Thoracic aorta (tissue), 2 donors: ENCODE results near the gene MMAB. TPM values are rescaled to one million over a fixed set of nuclear protein-coding genes. Genes with fewer than 3 reads are reported as not detected.

Experiments
- ATAC-seq: fragments of 150-250 bp; one replicate; pipeline ENCODE4 v1.8.0; 2017; ENCODE audit warnings: low read depth; ENCODE audit not compliant: insufficient number of reproducible peaks, low FRiP score
- DNase-seq: peaks from one replicate; pipeline ENCODE4 v3.0.0-alpha.2; 2020; ENCODE audit warnings: low spot score
- H3K27ac ChIP-seq, 2 donors: fragments of 200-600 bp; sonication (generic); 1 replicate in 1 of 2; 2 replicates in 1 of 2; pipeline ENCODE4 v1.5.1; 2016; ENCODE audit warnings: mild to moderate bottlenecking in 2 of 2, moderate library complexity in 2 of 2
- H3K27me3 ChIP-seq: fragments of 200-600 bp; sonication (generic); replicated peaks from 2 replicates; pipeline ENCODE4 v1.6.0; 2016; ENCODE audit warnings: mild to moderate bottlenecking; ENCODE audit not compliant: insufficient read depth
- H3K36me3 ChIP-seq: fragments of 200-600 bp; sonication (generic); one replicate; pipeline ENCODE4 v1.5.1; 2016
- H3K4me1 ChIP-seq, 2 donors: fragments of 200-600 bp; sonication (generic); 1 replicate in 1 of 2; 2 replicates in 1 of 2; pipeline versions ENCODE4 v1.5.1 to v1.6.0; 2016; ENCODE audit warnings: low read depth in 2 of 2, mild to moderate bottlenecking in 1 of 2; ENCODE audit not compliant: control insufficient read depth in 1 of 2
- H3K4me3 ChIP-seq: fragments of 200-600 bp; sonication (generic); 2 replicates; pipeline ENCODE4 v1.5.1; 2016; ENCODE audit warnings: mild to moderate bottlenecking
- H3K9me3 ChIP-seq: fragments of 200-600 bp; sonication (generic); 2 replicates; pipeline ENCODE4 v1.5.1; 2016
- CTCF ChIP-seq: fragments of 200-600 bp; sonication (generic); IDR thresholded peaks from one replicate; pipeline ENCODE4 v1.5.1; 2019; ENCODE audit warnings: antibody characterized with exemption
- total RNA-seq, 2 donors: library from RNA; depleted of rRNA; stranded (reverse); fragments of >200 nt; gene quantifications; one replicate each; pipeline versions ENCODE4 v1.1.0 to v1.2.3, GENCODE V29; 2016

The MMAB gene
- total RNA-seq, 2 donors from 2014 or later, result 18.7 to 32.4 TPM

GRCh38 chr12:109552971-109553370 is 20.3 kb downstream of the MMAB start:
- ATAC-seq (no peak), DNase-seq (no peak)
- Histone ChIP-seq H3K9me3 (no peaks in the 10 kb centered on the region), H3K27ac (no peak overlapping the region), H3K36me3 (no peaks in the 10 kb centered on the region), H3K4me1 (no peaks in the 10 kb centered on the region), H3K4me3 (no peak overlapping the region), H3K27me3 (no peaks in the 10 kb centered on the region)
- TF ChIP-seq CTCF, result no peak

- Histone ChIP-seq H3K4me1 (no peaks in the 10 kb centered on the region), H3K9me3 (no peaks in the 10 kb centered on the region), H3K27me3 (no peaks in the 10 kb centered on the region), H3K4me3 (no peak overlapping the region), H3K36me3 (no peaks in the 10 kb centered on the region), H3K27ac (no peak overlapping the region)
- TF ChIP-seq CTCF, result no peak
- DNase-seq (no peak), ATAC-seq (no peak)
These were observed 22.2 kb downstream of the MMAB start for GRCh38 chr12:109551108-109551507.

- Histone ChIP-seq H3K4me1 (no peaks in the 10 kb centered on the region), H3K4me3 (no peak overlapping the region), H3K36me3 (no peaks in the 10 kb centered on the region), H3K27me3 (no peaks in the 10 kb centered on the region), H3K27ac (no peak overlapping the region), H3K9me3 (no peaks in the 10 kb centered on the region)
- no peak for ATAC-seq
- DNase-seq, result no peak
- TF ChIP-seq CTCF, result no peak
These were observed 23.0 kb downstream of the MMAB start for GRCh38 chr12:109550281-109550680.

- H3K9me3 ChIP-seq, result no peaks in the 10 kb centered on the region
- H3K36me3 ChIP-seq, result no peaks in the 10 kb centered on the region
- H3K4me3 ChIP-seq, result no peak overlapping the region
- H3K27ac ChIP-seq, result no peak overlapping the region
- H3K4me1 ChIP-seq, result peaks cover 0 to 3% of the 10 kb centered on the region in 2 donors
- ATAC-seq, result no peak
- DNase-seq, result no peak
- TF ChIP-seq CTCF, result no peak
- H3K27me3 ChIP-seq, result no peaks in the 10 kb centered on the region
These were observed 23.6 kb downstream of the MMAB start for GRCh38 chr12:109549613-109550270.

- Histone ChIP-seq H3K36me3 (no peaks in the 10 kb centered on the region), H3K9me3 (no peaks in the 10 kb centered on the region), H3K4me3 (no peak overlapping the region), H3K4me1 (peaks cover 0 to 3% of the 10 kb centered on the region in 2 donors), H3K27ac (no peak overlapping the region), H3K27me3 (no peaks in the 10 kb centered on the region)
- no peak for ATAC-seq
- TF ChIP-seq CTCF, result no peak
- DNase-seq, result no peak
These were observed 25.0 kb downstream of the MMAB start for GRCh38 chr12:109548258-109548657.
